Pons (tissue), 1 donor: ENCODE results near the gene ERBB4.

Experiments used
- DNase-seq: peaks from one replicate; pipeline ENCODE4 v3.0.0-alpha.2; 2016; ENCODE audit warnings: low spot score

The ERBB4 gene

DNA sequence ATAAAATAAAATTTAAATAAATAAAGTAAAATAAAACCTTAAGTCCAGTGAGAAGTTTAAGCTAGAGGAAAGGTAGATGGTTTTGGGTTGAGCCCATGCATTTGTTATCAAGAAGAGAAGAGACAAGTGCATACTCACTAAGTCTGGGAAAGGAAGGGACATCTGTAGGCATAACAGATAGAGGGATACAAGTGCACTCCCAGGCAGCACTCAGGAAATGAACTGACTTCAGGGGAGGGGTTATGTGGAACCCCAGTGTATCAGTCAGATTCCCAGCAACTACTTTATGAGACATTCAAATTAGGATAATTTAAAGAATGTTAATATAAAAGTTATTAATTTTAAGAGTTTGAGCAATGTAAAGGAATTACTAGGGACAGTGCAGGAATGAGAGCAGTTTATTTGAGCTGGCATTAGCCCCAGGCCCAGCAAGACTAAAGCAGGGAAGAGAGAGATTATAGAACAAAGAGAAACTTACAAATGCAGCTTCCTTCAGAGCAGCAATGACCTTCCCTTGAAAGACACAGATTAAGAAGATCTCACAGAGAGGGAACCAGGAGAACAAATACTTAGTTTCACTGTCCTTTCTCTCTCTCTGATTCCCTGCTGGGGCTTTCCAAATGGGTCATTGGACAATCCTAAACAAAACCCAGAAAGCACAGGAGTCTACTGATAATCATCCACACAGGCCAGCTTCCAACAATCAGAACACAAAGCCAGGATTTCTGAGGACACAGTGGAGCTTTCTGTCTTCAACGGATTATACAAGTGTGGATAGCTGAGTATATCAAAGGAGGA, 109.7 kb downstream of the ERBB4 start:
- peak; percentile 92 for DNase-seq

GRCh38 chr2:212427638-212428037, 111.0 kb downstream of the ERBB4 start:
- no peak for DNase-seq

GRCh38 chr2:212426637-212427412, 111.8 kb downstream of the ERBB4 start:
- DNase-seq, result no peak

GRCh38 chr2:212424082-212424481, 114.5 kb downstream of the ERBB4 start:
- DNase-seq, result no peak

GRCh38 chr2:212423089-212423488, 115.5 kb downstream of the ERBB4 start:
- DNase-seq, result peak; percentile 73

GRCh38 chr2:212421556-212422334, 116.9 kb downstream of the ERBB4 start:
- no peak for DNase-seq

DNA sequence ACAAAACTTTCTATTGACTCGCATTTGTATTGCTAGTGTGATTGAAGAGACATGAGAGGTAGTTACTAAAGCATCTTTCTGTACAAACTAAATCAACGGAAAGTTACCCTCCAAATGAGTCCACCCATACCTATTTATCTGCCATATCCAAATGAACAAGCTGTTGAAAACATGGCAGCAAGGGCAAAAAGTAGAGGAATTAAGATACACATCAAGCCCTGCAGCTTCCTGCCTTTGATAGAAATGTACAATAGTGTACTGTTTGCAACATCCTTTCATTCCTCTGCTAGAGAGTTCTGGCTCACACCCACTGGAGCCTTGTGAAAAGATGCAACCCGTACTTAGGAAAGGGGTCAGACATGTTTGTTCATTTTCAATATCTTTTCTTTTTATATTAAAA, 122.5 kb downstream of the ERBB4 start:
- peak; percentile 91 for DNase-seq

GRCh38 chr2:212414767-212415211, 123.8 kb downstream of the ERBB4 start:
- DNase-seq, result peak; percentile 68

DNA sequence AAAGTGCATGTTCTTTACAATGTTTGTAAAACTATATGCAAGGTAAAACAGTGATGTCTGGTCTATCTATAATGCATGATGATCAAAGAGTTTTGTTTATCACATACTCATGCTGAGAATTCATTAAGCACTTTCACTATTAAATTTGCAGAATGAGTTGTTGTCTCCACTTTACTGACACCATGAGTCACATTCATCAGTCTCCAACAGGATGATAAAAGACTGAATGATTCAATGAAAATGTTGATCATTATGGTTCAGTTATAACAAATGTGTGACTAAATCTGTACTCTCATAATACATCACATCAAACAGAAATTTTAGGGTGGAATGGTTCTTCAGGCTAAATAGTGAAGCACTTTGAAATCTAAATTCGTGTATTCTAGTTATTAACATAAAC, 129.0 kb downstream of the ERBB4 start:
- DNase-seq, result no peak

DNA sequence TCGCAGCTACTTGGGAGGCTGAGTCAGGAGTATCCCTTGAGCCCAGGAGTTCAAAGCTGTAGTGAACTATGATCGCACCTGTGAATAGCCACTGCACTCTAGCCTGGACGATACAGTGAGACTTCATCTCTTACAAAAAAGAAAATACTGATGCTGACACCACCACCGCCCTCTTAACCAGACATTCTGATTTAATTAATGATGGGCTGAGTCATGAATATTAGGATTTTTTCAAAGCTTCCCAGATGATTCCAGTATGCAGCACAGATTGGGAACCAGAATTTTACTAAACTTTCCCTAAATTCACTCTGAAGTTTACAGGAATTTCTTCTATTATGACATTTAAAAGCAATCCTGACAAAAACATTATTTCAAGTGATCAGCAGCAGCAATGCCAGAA, 130.1 kb downstream of the ERBB4 start:
- no peak for DNase-seq

DNA sequence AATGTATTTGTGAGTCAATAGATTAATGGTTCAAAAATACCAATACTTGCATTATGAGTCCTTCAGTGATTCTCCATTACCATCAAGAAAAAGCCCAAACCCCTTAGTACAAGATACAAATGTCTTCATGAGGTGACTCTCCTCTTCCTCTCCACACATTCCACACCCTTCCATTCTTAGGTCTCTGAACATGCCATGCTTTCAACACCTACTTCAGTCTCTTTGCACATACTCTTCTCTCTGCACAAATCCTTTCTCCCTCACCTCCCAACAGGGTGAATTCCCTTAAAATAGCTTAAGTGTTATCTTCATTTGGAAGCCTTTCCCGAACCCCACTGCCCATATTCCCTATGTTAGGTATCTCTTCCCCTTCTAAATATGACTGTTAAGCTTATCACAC, 131.9 kb downstream of the ERBB4 start:
- no peak for DNase-seq

DNA sequence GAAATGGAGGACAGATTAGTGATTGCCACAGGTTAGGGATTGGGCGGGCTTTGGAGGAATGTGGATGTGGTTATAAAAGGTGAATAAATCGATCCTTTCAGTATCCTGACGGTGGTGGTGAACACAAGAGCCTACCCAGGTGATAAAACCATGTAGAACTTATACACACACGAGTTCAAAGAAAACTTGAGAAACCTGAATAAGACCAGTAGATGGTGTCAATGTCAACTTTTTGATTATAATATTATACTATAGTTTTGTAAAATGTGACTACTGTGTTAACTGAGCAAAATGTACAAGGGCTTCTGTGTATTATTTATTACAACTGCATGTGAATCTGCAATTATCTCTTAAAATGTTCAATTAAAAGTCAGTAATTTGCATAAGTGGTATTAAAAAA, 136.3 kb downstream of the ERBB4 start:
- no peak for DNase-seq

DNA sequence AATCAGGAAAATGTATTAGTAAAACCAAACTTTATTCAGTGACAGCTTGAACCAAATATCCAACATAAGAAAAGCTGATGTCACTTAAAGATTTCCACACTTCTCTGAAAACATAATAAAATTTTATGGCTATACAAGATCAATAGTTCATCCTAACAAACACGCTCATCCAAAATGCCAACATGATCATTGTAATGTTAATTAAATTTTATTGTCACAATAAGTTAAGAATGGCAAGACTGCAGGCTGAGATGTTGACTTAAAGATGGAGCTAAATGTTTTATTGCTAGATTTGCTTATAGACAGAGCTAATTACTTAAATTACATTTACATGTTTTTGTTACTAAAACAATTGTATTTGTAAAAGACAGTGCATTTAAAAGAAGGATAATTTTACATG, 140.3 kb downstream of the ERBB4 start:
- no peak for DNase-seq

DNA sequence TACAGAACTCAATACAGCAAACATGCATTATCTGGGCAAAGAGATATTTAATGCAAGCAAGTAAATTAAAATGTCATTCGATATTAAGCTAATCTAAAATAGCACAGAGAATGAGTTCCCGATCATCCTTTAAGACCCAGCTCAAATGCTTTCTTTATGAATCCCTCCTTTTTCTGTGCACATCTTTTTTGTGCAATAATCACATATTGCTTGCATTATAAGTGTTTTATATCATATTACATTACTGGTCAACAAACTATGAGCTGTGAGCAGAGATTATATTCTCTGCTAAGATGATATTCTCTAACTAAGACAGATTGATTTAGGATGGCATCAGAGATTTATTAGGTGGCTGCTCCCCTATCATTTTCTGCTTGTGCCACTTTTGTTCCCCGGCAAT, 146.1 kb downstream of the ERBB4 start:
- DNase-seq, result no peak

DNA sequence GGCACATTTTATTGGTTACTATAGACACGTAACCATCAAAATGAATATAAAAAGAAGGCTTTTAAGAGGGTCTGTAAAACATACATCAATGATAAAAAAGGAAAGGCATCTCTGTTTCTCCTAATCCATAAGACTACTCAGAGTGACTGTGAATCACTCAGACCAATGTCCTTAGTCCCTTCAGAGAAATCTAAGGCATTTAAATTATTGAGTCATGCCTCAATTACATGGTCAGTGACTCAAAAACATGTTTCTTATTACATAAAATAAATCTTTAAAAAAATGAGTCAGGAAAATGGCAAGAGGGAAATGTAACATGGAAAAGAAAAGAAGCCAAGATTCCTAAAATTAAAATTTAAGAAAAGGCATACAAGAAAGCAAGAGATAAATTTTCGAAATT, 146.6 kb downstream of the ERBB4 start:
- no peak for DNase-seq

DNA sequence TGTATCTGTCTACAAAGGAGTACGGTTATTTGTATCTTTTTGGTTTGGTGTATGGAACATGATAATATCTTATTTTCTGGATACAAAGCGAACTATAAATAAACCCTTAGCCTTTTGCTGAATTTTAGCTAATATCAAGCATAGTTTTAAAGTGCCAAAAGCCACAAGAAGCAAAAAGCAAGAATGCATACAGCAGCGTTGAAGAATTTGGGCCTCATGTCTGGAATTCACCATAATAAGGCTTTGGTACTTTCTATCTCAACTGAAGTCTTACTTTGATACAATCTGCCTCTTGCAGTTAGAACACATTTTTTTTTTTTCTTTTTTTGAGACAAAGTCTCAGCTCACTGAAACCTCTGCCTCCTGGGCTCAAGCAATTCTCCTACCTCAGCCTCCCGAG, 151.5 kb downstream of the ERBB4 start:
- no peak for DNase-seq

- DNase-seq, result no peak
Observed at GRCh38 chr2:212385241-212385640, 153.4 kb downstream of the ERBB4 start.

GRCh38 chr2:212384027-212384426, 154.6 kb downstream of the ERBB4 start:
- DNase-seq, result no peak

DNA sequence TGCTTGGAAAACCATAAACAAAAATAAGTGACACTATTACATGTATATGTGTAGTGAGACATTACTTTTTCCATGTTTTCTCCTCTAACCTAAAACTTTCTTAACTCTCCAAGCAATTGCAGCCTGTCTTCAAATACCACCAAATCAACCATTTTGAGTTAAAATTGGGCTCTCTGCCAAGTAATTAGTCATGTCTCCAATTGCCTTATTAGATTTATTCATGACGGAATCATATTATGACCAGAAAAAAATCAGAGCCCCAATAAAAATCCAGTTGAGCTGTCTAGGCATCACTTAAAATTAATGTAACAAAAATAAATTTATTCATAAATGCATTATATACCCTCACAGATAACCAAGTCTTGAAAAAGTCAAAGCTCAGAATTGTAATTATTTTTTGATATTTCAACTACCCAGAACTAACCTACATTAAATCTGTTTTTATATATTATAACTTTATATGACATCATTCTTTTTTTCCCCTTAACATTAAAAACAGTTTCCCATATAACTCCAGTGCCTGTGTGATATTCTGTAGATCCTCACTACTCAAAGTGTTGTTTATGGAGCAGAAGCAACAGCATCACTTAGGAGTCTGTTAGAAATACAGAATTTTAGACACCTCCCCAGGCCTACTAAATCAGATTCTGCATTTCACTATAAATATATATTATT, 157.0 kb downstream of the ERBB4 start:
- DNase-seq, result no peak

- DNase-seq, result no peak
Observed at GRCh38 chr2:212379103-212379502, 159.5 kb downstream of the ERBB4 start.

DNA sequence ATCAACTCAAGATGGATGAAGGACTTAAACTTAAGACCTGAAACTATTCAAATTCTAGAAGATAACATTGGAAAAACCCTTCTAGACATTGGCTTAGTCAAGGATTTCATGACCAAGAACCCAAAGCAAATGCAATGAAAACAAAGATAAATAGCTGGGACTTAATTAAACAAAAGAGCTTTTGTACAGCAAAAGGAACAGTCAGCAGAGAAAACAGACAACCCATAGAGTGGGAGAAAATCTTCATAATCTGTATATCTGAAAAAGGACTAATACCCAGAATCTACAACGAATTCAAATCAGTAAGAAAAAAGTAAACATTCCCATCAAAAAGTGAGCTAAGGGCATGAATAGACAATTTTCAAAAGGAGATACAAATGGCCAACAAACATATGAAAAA, 171.2 kb downstream of the ERBB4 start:
- peak; percentile 71 for DNase-seq
